HG02759 (cell line): ENCODE data around the gene SKIC3.

Source experiments
- ATAC-seq: cut with Tn5 transposase; IDR thresholded peaks from one replicate; pipeline ENCODE4 v1.9.1; 2021; ENCODE audit warnings: mild to moderate bottlenecking, moderate library complexity; ENCODE audit not compliant: unreplicated experiment

Gene SKIC3

DNA sequence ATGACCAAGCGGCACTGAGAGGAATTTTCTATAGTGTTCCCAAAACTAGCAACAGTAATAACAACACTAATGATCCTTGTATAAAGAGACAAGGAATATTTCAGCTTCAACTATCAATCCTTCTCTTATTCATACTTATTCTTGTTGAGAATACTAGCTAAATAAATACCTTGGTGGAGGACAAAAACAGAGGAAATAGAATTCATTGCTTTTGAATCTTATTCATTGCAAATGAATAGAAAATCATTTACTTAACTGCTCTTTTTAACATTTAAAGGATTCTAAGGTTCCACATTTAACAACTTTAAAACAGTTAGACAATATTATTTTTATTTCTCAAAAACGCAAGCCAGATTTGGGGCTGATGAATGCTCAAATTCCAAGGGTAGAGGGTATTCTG is 22.4 kb downstream of the SKIC3 start:
- ATAC-seq, result no peak

DNA sequence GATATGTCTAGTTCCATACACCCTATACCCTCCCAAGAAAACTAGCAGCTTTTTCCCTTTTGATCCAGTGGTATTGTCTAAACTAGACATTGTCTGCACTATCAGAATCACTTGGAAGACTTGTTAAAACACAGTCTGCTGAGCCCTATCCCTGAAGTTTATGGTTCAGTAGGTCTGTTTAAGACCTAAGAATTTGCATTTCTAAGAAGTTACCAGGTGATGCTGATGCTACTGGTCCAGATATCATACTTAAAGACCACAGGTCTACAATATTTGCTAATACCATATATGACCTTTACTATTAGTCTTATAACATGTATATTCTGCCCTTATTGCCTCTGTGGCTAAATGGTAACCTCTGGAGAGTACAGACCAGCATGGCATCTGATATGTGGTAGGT is 23.3 kb downstream of the SKIC3 start:
- no peak for ATAC-seq

DNA sequence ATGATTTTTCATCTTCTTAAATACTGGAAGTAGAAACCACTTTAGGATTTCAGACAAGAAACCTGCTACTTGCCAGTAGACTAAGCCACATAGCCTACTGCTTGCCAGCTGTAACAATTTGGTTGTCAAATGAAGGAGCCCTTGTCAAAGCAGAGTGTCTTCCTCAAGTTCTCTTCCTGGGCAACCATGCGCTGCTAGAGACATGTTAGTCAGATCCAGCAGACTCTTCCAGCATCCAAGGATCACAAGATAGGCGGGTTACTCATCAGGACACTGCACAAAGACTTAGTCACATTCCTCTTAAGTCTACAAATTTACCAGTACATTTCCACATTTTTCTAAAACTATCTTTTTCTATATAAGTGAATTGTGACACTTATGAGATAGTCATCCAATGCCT is 24.4 kb downstream of the SKIC3 start:
- no peak for ATAC-seq

GRCh38 chr5:95528565-95528964 is 26.2 kb downstream of the SKIC3 start:
- ATAC-seq, result no peak

DNA sequence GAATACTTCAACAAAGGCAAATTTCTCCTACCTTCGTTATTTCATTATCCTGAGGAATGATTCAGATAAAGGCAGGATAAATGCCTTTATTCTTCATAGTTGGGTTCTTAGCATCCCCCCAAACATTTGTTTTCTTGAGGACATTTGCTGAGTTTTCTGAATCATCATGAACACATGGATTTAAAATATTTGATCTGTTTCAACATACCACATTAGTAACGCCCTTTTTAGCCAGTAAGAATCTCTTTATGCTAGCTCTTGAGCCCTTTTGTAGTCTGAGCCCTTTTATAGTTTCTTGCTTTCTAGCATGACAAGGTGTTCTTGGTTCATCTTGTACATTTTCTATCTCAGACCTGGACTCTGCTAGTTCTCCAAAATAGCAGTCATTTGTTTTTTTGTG is 27.9 kb downstream of the SKIC3 start:
- ATAC-seq, result no peak

DNA sequence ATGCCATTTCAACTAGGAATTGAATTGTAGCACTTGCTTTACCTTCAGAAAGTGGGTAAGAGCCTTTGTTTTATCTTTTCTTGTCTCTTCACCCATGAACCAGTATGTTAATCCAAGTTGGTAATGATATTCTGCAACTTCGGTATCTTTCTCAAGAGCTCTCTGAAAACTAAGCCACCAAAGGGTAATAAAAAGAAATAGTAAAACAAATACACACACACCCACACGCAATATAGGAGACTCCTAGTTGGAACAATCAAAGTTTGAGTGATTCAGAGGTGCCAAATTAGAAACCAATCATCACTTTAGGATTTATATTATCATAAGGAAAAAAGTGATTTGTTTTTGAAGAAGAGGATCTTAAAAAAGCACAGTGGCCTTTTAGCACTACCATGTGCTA is 30.4 kb downstream of the SKIC3 start:
- ATAC-seq, result no peak

GRCh38 chr5:95520206-95520605 is 34.6 kb downstream of the SKIC3 start:
- ATAC-seq, result no peak

GRCh38 chr5:95519681-95520080 is 35.1 kb downstream of the SKIC3 start:
- no peak for ATAC-seq

GRCh38 chr5:95519151-95519550 is 35.6 kb downstream of the SKIC3 start:
- ATAC-seq, result no peak

DNA sequence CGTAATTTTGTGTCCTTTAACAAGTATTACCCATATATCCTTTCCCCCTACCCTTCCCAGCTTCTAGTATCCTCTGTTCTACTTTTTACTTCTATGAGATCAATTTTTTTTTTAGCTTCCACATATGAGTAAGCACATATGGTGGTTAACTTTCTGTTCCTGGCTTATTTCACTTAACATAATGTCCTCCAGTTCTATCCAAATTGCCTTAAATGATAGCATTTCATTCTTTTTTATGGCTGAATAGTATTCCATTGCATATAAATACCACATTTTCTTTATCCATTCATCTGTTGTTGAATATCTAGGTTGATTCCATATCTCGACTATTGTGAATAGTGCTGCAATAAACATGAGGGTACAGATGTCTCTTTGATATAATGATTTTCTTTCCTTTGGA is 36.4 kb downstream of the SKIC3 start:
- ATAC-seq, result no peak

DNA sequence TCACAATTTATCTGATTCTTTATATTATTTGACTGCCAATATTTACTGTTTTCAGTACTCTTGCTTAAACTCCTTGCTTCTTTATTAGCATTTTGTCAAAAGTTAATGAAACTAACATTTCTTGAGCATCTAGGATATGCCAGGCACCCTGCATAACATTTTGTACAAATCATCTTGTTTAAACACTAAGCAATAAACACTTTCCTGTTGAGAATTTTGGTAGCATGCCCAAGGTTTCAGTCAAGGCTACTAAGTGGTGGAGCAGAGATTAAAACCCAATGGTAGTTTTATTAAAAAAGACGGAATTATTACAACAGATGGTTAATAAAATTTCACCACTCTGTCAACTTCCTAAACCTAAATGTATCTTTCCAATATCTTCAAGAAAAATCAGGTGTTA is 43.2 kb downstream of the SKIC3 start:
- no peak for ATAC-seq

GRCh38 chr5:95508550-95508949 is 46.2 kb downstream of the SKIC3 start:
- no peak for ATAC-seq
